T-helper 17 cell (primary cell): ENCODE data around the gene PLAC9. TPM values are rescaled to one million over a fixed set of nuclear protein-coding genes. Genes with fewer than 3 reads are reported as not detected.

Experiments
- ATAC-seq: fragments of 150-1000 bp; cut with Tn5 transposase; 2 replicates; pipeline ENCODE4 v1.10.0; 2021; ENCODE audit warnings: mild to moderate bottlenecking, moderate library complexity
- DNase-seq, 3 donors: peaks; one replicate each; pipeline versions ENCODE4 v3.0.0 to v3.0.0-alpha.2; 2020 to 2021
- H3K9me3 ChIP-seq: one replicate; pipeline ENCODE4 v1.7.0; 2013; ENCODE audit warnings: low read length, mild to moderate bottlenecking; ENCODE audit not compliant: control insufficient read depth, poor library complexity, severe bottlenecking
- H3K27ac Mint-ChIP-seq: one replicate; pipeline ENCODE4 v1.8.0; 2022; ENCODE audit warnings: mild to moderate bottlenecking, moderate library complexity, mixed read lengths
- H3K27me3 Mint-ChIP-seq: one replicate; pipeline ENCODE4 v1.8.0; 2022; ENCODE audit warnings: mixed read lengths
- H3K36me3 Mint-ChIP-seq: one replicate; pipeline ENCODE4 v1.8.0; 2022; ENCODE audit warnings: low read depth, mixed read lengths
- H3K4me1 Mint-ChIP-seq: one replicate; pipeline ENCODE4 v1.8.0; 2022; ENCODE audit warnings: mild to moderate bottlenecking, mixed read lengths
- H3K4me3 Mint-ChIP-seq: one replicate; pipeline ENCODE4 v1.8.0; 2022; ENCODE audit warnings: mild to moderate bottlenecking, moderate library complexity, mixed read lengths
- total RNA-seq, 4 donors: library from RNA in 2 of 4; stranded (reverse) in 2 of 4; gene quantifications; one replicate each; pipeline ENCODE4 v1.2.3 and lab custom pipeline; 2022 to 2026

Gene PLAC9
- total RNA-seq, 2 donors from 2014 or later, result not detected

DNA sequence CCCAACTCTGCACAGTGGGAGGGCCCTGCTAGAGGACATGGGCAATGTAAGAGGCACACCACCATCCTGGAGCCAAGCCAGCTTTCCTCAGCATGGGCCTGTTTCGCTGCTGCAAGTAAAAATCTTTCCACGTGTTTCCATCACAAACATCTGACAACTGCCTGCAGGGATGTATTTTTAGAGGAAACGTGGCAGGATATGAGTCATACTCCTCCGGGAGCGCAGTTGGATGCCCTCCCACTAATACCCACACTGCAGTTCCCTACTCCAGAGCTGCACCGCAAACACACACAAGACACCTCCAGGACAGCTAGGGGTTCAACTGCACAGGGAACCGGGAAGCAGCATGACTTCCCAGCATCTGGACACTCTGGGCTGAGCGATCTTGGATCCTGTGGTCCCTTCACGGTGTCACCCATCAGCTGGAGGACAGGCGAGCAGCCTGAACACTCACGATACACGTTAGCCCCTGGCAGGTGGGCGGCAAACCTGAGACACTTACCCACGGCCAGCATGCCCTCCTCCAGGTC, 26.1 kb downstream of the PLAC9 start:
- H3K36me3 Mint-ChIP-seq, result peaks cover 18% of the 10 kb centered on the region
- H3K9me3 ChIP-seq, result no peaks in the 10 kb centered on the region
- peaks cover 20% of the 10 kb centered on the region for H3K4me1 Mint-ChIP-seq
- peak overlapping the region; percentile 39 for H3K27ac Mint-ChIP-seq
- ATAC-seq, result no peak
- H3K27me3 Mint-ChIP-seq, result no peaks in the 10 kb centered on the region
- DNase-seq, result no peak
- no peak overlapping the region for H3K4me3 Mint-ChIP-seq

DNA sequence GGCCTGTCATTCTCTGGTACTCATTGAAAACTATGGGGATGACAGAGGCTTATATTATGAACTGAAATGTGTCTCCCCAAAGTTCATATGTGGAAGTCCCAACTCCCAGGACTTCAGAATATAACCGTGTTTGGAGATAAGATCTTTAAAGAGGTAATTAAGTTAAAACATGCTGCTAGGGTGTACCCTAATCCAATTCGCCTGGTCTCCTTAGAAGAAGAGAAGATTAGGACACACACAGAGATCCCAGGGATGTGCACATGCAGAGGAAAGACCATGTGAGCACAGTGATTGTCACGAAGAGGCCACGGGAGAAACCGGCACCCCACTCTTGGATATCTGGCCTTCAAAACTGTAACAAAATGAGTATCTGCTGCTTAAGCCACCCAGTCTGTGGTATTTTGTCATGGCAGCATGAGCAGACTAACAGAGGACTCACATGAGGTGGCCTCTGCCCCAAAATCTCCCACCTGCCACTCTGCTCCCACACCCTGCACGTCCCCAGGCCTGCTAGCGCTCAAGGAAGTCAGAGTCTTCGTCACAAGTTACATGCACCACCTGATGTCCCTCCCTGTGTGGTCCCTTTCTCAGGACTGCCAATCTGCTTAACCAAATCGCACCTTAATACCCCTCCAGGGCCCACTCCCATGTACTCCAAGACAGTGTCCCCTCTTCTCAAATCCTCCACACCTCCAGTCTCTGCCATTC, 26.8 kb downstream of the PLAC9 start:
- H3K9me3 ChIP-seq, result no peaks in the 10 kb centered on the region
- H3K36me3 Mint-ChIP-seq, result peaks cover 18% of the 10 kb centered on the region
- peaks cover 24% of the 10 kb centered on the region for H3K4me1 Mint-ChIP-seq
- no peak for ATAC-seq
- no peaks in the 10 kb centered on the region for H3K27me3 Mint-ChIP-seq
- H3K4me3 Mint-ChIP-seq, result peak overlapping the region; percentile 69
- no peak for DNase-seq
- peak overlapping the region; percentile 39 for H3K27ac Mint-ChIP-seq

DNA sequence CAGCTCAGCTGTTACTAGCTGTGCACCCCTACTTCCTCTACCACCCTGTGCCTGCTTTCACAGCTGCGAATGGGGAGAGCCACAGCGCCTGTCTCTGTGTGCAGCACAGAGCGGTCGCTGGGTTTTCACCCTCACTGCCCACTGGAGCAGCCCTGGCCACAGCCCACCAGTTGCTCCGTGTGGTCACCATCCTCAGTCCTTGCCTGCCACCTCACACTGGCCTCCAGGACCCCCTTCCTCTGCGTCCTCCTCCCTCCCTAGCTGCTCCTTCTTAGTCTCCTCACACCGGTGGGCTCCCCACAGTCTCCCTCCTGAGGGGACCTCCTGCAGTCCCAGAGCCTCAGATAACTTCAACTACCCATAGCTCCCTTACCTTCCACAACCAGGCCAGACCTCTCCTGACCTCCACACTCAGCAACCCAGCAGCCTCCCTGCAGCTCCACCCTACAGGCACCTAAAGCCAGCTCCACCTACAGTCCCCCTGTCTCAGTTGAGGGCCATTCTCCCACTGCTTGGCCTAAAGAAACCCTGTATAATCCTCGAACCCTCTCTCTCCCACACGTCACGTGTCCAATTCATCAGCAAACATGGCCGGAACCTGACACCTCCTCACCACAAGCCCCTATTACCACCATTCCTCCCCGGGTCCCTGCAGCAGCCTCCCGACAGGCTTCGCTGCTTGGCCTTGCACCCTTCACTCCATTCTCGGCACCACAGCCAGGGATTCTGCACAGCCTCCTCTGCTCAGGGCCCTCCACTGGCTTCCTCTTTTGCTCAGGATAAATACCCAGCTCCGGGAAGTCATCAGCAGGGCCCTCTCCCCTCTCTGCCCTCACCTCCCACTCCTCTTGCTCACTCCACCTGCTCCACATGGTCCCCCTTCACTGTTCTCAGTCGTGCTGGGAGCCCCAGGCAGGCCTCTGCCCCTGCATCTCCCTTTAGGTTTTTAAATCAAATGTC, 28.1 kb downstream of the PLAC9 start:
- no peaks in the 10 kb centered on the region for H3K9me3 ChIP-seq
- Mint-ChIP-seq H3K4me3 (peak overlapping the region; percentile 74), H3K4me1 (peaks cover 17% of the 10 kb centered on the region), H3K27ac (peak overlapping the region; percentile 77), H3K36me3 (peaks cover 14% of the 10 kb centered on the region), H3K27me3 (no peaks in the 10 kb centered on the region)
- ATAC-seq, result no peak
- DNase-seq, result no peak

DNA sequence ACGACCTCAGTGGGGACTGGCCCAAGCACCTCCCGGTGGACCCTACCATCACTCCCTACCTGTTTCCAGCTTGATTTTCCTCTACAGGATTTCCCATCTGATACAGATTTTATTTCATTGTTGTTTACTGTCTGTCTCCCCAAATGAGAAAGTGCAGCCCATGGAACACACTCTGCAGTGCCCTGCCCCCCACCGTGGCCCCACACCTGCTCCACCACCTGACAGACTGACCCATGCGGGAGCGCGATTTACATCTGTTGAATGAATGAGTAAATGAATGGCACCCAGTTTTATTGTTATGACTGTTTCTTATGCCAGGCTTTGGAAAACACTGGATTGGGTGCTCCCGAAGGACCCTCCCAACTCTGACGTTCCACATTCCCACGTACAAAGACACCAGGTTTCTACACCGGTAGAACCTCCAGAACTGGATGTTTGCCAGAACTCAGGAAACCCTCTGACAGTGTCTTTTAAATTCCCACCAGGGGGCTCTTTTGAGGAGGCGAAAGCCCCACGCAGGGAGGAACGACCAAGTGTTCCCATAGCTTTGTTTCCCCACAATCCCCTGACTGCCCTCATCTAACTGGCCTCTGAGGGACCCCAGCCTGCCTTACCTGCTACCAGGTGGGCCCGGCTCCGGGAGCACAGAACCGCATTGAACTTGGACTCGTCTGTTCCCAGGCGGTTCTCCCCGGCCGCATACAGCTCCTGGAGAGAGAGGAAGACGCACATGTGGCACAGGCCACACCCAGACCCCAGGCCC, 29.0 kb downstream of the PLAC9 start:
- no peak for ATAC-seq
- Mint-ChIP-seq H3K4me1 (peaks cover 20% of the 10 kb centered on the region), H3K27ac (peak overlapping the region; percentile 77), H3K4me3 (peak overlapping the region; percentile 74), H3K36me3 (peaks cover 15% of the 10 kb centered on the region), H3K27me3 (no peaks in the 10 kb centered on the region)
- H3K9me3 ChIP-seq, result no peaks in the 10 kb centered on the region
- no peak for DNase-seq

DNA sequence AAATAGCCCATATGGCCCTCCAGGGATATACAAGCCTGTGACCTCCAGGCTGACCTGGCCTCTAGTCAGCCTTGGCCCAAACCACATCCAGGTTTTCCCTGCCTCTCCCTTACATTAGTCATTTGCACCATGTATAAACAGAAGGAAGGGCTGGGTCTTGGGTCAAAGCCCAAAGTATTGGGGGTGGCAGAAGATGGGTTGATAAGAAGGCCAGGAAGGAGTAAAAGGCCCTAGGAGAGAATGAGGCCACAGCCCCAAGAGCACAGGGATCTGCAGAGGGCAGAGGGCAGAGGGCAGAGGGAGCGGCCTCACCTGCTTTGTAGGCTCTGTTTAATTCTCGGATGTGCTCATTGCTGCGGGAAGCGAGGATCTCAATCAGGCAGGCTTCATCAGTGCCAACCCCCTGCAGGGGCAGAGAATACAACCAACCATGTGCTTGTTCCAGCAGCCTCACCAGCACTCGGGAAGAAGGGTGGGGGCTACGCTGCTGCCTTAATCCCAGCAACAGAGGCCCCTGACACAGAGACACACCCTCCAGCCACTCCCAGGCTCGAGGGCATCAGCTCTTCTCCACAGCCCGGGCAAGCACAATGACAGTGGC, 31.3 kb downstream of the PLAC9 start:
- Mint-ChIP-seq H3K27ac (peak overlapping the region; percentile 37), H3K4me3 (no peak overlapping the region), H3K27me3 (no peaks in the 10 kb centered on the region), H3K4me1 (peaks cover 20% of the 10 kb centered on the region), H3K36me3 (peaks cover 15% of the 10 kb centered on the region)
- ATAC-seq (no peak), DNase-seq (no peak)
- no peaks in the 10 kb centered on the region for H3K9me3 ChIP-seq

DNA sequence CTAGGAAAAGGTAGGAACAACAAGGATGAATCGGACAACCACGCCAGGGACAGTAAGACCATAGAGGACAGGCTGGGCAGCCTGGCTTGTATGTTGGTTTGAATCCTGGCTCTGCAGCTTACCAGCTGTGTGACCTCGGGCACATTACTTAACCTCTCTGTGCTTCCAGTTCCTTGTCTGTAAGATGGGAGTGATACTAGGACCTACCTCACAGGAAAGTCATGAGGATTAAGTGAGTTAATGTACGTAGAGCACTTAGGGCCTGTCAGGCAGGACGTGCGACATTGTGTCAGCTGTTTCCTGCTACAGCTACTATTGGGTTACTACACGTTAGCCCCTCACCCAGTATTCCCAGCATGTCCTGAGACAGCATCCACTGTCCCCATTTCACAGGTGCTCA, 32.1 kb downstream of the PLAC9 start:
- Mint-ChIP-seq H3K4me1 (peaks cover 19% of the 10 kb centered on the region), H3K4me3 (no peak overlapping the region), H3K27ac (peak overlapping the region; percentile 37), H3K36me3 (peaks cover 15% of the 10 kb centered on the region), H3K27me3 (no peaks in the 10 kb centered on the region)
- no peak for ATAC-seq
- H3K9me3 ChIP-seq, result no peaks in the 10 kb centered on the region
- no peak for DNase-seq

DNA sequence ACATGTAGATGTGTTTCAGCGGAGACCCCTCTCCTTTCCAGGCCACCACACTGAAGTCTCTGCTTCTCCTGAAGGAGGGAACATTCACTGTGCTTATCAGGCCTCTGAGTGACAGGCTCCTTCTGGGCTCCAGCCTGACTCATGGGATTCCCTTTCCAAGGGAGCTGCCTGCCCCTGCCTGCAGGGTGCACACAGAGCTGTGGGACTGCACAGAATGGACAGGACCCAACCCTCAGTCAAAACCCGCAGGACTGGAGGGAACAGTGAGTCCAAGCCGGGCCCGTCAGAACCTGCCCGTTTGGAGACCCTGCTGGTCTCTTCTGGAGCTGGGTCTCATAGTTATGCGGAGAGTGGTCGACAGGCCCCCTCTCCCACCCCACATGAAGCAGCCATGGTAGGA, 32.6 kb downstream of the PLAC9 start:
- Mint-ChIP-seq H3K36me3 (peaks cover 11% of the 10 kb centered on the region), H3K27ac (no peak overlapping the region), H3K27me3 (no peaks in the 10 kb centered on the region), H3K4me3 (no peak overlapping the region), H3K4me1 (peaks cover 19% of the 10 kb centered on the region)
- H3K9me3 ChIP-seq, result no peaks in the 10 kb centered on the region
- ATAC-seq, result no peak
- DNase-seq, result no peak

DNA sequence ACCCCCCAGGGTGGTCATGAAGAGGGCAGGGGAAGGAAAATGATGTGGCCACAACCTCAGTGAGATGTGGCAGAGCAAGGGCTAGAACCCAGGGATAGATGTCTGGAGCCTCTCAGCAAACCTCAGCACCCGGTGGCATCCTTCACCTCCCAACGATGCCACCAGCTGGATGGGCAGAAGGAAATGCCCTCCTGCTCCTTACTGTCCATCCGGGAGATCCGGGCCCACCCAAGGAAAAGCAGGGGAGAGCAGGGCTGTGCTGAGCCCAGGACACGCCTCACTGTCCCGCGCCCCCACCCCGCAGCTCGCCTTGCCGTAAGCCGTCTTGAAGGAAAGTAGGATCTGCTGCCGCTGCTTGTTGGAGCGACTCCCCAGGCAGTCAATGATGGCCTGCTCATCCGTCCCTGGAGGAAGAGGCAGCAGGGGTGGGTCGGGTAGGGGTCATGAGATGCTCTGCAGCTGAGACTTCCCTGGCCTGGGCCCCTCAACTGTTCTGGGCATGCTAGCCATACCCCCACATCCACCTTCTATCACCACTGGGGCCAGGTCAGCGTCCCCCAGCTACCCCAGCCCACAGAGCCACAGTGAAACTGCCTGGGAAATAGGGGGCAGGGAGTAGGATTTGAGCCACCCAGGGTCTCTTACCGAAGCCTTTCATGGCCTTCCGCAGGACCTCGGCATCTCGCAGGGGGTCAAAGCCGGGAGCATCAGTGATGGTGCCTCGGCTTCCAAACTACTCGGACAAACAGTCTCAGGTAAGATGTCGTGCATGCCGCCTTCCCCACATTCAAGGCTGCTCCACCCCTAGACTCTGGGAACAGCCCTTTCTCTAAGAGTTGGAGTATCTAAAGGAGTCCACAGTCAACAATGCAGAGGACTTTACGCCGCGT, 34.3 kb downstream of the PLAC9 start:
- Mint-ChIP-seq H3K36me3 (peaks cover 2% of the 10 kb centered on the region), H3K4me3 (no peak overlapping the region), H3K27me3 (no peaks in the 10 kb centered on the region), H3K4me1 (peaks cover 16% of the 10 kb centered on the region), H3K27ac (peak overlapping the region; percentile 77)
- H3K9me3 ChIP-seq, result no peaks in the 10 kb centered on the region
- DNase-seq, result no peak
- no peak for ATAC-seq

DNA sequence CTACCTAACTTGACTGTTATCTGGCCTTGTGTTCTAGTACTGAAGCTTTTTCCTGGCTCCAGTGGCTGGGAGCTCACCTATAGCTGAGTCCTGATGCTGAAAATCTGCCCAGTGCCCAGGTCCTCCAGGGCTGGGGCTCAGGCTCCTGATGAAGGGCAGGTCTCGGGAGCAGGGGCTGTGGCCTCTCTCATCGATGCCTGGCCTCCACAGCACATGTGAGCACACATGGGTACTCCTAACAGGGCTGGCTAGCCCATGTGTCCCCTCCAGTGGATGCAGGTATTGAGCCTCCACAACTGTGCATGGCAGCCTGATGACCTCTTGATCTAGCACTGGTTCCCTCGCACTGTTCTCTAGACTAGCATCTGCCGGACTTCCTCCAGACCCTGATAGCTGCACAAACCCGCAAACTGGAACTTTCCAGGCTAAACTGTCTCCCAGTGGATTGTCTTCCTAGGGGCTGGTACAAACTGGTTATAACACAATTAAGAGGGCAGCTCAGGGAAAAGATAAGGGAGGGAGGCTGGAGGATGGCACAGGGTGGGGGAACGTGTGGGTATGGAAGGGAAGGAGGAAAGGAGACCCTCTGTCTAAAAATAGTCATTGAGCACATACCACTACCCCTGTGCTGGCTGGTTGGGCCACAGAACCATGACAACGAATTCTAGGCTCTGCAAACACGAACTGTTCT, 35.1 kb downstream of the PLAC9 start:
- no peak overlapping the region for H3K4me3 Mint-ChIP-seq
- H3K9me3 ChIP-seq, result no peaks in the 10 kb centered on the region
- DNase-seq, result no peak
- ATAC-seq, result no peak
- peaks cover 16% of the 10 kb centered on the region for H3K4me1 Mint-ChIP-seq
- H3K27me3 Mint-ChIP-seq, result no peaks in the 10 kb centered on the region
- peak overlapping the region; percentile 63 for H3K27ac Mint-ChIP-seq
- H3K36me3 Mint-ChIP-seq, result peaks cover 2% of the 10 kb centered on the region

DNA sequence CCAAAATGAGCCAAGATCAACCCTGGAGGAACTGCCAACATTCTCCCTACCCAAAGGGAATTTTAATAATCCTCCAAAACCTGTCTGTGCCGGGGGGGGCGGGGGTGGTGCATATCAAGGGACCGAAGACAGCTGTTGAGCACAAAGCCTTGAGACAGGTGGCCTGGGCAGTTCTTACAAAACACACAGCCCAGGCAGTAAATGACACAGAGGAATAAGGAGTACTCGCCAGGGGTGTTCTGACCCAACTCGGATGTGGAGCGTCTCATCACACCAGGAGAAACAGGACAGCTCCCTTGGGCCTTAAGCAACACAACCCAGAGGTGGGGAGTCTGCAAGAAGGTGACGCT, 35.6 kb downstream of the PLAC9 start:
- no peak for DNase-seq
- H3K4me1 Mint-ChIP-seq, result peaks cover 17% of the 10 kb centered on the region
- peaks cover 2% of the 10 kb centered on the region for H3K36me3 Mint-ChIP-seq
- no peaks in the 10 kb centered on the region for H3K9me3 ChIP-seq
- ATAC-seq, result no peak
- H3K27me3 Mint-ChIP-seq, result no peaks in the 10 kb centered on the region
- peak overlapping the region; percentile 63 for H3K27ac Mint-ChIP-seq
- H3K4me3 Mint-ChIP-seq, result no peak overlapping the region

DNA sequence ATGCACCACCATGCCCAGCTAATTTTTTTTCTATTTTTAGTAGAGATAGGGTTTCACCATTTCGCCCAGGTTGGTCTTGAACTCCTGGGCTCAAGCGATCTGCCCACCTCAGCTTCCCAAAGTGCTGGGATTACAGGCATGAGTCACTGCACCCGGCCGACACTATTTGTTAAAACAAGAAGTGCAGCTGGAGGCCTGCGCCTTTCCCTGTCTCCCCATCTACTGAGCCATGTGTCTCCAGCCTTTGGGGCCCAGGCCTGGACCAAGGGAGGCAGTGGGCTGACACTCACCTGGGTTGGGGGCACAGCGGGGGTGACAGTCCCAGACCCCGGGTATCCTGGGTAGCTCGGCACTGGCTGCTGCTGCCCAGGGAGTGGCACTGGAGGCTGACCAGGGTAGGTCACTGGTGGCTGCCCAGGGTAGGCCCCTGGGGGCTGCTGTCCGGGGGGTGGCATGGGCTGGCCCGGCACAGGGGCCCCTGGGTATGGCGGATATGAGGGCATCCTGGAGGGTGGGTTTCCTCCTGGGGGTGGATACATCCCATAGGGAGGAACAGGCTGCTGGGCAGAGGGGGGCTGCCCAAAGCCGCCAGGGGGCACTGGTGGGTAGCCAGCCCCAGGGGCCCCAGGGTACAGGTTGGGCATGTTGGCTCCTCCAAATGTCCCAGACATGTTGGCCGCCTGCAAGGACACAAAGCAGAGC, 36.3 kb downstream of the PLAC9 start:
- ATAC-seq, result peak; percentile 48
- no peak overlapping the region for H3K27ac Mint-ChIP-seq

More for the DNA sequence above, 36.3 kb downstream of the PLAC9 start:
- Mint-ChIP-seq H3K27me3 (no peaks in the 10 kb centered on the region), H3K4me1 (peaks cover 17% of the 10 kb centered on the region), H3K36me3 (peaks cover 2% of the 10 kb centered on the region), H3K4me3 (no peak overlapping the region)
- H3K9me3 ChIP-seq, result no peaks in the 10 kb centered on the region
- DNase-seq, result peak in 1 of 3 donors; percentile 24
